CD4-positive, alpha-beta T cell treated with Interleukin-21 for 1 hour (primary cell): ENCODE measurements around the gene G6PC3.
"Not testable (repeated sequence)": the region's sequence is repeated elsewhere in the genome, so short reads cannot be mapped to it uniquely, and the experiment has no call there.

ENCODE experiments used
- DNase-seq: peaks from one replicate; pipeline ENCODE4 v3.0.0-alpha.2; 2020

The G6PC3 gene

DNA sequence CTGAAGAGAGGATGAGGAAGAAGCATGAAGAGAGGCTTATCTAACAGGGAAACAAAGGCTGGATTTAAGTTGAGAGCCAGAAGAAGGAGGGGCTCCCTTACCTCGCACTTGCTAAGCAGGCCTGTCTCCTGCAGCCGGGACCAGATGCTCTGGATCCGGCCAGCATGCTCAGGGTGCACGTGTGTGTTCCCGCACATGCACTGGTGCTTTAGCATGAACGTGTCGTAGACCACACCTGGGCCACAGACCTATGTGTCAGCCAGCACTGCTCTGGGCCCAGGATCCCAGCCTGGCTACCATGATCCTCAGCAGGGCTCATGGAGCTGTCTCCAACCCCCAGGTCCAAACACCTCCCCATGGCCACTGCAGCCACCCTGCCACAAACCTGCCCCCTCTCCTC, 14.4 kb downstream of the G6PC3 start:
- no peak for DNase-seq

DNA sequence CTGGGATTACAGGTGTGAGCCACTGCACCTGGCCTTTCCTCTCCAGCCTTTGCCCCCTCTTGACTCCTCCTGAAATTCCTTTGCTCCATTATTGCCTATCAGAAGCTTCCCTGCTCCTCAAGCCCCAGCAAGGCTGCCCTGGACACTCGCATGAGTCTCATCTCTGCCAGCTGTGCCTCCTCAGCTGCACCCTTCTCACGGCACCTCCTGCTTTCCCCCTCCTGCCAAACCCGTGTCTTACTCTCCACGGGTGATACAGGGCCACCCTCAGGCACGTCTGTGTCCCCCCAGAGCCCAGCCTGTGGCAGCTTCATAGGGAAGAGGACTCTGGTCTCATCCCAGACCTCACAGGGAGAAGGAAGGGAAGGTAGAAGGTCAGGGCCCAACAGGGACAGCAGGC, 15.4 kb downstream of the G6PC3 start:
- DNase-seq, result no peak

DNA sequence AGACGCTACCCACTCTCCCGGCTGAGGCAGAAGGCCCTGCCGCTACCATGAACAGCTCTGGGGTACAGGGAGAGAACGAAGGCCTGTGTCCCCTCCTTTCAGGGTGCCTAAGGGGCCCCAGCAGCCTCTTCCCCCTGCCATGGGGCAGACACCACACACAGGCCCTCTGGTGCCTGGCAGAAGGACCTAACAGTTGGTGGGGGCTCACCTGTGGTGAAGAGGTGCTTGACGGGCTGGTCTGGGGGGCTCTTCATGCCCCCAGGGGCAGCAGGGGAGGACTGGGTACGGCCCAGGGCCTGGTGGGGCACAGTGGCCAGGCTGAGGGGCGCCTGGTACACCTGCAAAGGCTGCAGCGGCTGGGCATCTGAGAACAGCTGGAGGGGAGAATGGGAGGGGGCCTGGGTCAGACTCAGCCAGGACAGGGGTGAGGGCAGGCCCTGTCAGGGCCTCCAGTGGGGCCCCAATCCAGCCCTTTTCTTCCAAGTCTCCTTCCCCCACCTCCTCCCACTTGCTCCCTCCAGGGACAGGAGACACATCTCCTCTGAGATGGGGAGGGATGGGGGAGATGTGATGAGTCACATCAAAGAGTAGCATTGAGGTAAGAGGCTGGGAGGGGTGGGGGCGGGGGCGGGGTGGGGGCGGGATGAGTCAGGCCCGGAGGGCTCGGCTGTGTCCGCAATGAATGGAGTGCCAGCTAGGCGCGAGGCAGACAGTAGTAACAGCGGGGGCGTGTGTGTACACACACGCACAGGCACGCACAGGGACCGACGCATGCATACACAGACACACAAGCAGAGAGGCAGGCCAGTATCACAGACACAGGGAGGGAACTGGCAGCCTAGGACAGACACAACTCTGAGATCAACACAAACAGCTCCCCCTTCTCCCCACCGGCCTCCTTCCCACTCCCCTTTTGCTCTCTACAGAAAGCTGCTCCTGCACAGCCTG, 16.1 kb downstream of the G6PC3 start:
- DNase-seq, result no peak

DNA sequence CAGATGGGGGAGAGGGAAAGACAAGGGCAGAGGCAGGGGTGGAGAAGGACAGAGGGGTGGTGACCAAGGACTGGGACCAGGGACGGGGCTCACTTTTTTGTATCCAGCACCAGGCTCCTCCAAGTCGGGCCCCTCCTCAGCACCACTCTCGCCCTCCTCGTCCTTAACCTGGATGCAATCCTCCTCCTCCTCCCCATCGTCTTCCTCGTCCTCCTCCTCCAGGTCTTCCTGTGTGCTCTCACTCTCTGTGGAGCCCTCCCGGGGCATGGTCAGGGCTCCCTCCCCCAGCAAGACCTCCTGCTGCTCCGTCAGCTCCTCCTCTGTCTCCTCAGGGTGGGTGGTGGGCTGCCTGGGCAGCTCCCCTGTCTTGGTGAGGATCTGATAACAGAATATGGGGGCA, 16.8 kb downstream of the G6PC3 start:
- DNase-seq, result no peak

DNA sequence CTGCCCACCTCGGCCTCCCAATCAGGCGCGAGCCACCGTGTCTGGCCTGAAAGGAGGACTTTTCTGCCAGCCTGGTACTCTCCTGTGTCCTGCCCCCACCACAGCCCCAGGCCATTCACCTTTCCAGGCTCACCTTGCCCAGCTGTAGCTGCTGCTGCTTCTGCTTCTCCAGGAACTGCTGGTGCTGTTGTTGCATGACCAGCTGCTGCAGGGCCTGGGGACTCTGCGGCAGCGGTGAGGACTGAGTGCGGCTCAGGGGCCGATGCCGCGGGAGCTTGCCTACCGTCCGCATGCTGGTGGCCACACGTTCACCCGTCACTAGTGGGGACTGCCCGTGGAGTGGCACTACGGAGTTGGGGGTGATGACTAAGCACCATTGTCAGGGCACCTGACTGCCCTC, 17.7 kb downstream of the G6PC3 start:
- DNase-seq, result no peak

DNA sequence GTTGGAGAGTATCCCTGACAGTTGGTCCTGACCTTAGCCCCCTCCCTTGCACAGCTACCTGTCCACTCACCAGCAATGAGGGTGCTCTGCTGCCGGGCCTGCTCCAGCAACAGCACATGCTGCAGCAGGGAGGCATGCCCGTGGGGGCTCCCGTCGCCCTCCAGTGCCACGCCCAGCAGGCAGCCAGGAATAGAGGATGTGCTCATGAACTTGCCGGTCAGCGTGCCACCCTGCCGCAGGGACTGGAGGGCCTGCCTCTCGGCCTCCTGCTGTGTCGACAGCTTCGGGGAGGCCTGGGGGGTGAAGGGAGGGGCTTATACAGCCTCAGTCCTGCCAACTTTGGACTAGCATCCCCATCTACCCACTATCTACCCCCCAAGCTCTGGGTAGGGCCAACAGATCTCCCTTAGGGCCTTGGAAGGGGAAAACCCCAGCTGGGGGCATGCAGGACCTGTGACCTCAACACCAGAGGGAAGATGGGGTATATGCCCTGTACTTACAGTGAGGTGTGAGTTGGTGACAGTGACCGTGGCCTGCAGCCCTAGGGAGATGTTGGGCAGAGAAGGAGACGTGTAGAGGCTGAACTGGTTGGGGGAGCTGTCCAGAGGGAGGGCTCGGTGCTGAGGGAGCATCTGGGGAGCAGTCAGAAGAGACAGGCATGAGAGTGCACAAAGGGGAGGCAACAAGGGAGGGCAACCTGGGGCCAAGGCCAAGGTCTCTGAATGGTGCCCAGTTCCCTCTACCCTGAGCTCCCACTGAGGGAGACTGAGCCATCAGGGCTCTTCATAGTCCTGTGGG, 20.9 kb downstream of the G6PC3 start:
- no peak for DNase-seq

DNA sequence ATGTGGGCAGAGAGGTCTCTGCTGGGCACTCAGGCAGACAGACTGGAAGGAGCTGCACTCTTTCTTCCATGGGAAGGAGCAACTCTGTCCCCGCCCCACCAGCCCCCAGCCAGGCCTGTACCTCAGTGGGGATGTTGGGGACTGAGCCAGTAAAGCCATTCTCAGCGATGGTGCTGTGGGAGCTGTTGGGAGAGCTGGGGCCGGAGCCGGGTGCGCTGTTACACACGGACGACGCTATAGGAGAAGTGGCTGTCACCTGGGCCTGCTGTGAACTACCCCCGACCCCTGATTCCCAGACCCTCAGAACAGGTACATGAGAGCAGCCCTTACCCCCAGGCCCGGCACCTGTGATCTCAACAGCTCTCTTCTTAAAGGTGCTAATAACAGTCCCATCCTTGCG, 21.5 kb downstream of the G6PC3 start:
- no peak for DNase-seq

DNA sequence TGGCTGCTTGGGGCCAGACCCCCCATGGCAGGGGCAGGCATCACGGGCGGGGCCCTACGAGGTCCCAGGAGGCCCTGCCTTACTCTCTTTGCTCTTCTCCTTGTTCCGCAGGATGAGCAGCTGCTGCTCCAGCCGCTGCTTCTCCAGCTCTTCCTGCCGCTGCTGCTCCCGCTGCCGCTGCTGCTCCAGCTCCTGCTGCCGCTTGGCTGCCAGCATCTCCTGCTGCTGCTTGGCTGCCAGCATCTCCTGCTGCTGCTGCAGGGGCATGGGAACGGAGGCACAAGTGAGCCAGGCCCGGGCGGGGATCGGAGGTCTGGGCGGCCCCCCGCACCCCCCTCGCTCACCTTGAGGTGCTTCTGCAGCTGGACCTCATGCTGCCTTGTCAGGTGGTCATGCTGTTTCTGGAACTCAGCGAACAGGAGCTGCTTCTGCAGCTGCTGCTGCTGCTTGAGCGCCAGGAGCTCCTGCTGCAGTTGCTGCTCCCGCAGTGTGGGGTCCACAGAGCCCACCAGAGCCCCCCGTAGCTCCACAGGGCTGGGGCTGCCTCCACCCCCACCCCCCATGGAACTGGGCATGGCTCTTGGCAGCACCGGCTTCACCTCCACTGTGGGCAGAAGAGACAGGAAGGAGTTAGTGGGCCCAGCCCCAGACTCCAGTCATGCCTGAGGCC, 22.8 kb downstream of the G6PC3 start:
- no peak for DNase-seq

DNA sequence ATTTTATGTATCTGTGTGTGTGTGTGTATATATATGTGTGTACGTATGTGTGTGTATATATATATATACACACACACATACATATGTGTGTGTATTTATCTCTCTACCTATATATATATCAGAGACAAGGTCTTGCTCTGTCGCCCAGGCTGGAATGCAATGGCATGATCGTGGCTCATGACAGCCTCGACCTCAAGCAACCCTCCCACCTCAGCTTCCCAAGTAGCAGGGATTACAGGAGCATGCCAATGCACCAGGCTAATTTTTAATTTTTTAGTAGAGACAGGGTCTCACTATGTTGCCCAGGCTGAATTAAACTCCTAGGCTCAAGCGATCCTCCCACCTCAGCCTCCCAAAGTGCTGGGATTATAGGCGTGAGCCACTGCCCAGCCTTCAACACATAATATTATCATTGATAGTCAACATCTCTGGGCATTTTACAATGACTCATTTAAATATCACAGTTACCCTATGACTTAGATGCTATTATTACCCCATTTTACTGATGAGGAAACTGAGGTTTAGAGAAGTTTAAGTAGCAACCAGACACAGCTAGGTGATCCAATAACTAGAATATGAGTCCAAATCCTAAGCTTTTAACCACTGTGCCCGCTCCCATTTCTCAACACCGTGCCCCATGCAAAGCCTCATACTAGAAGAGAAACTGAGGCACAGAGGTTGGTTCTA, 24.3 kb downstream of the G6PC3 start:
- no peak for DNase-seq

DNA sequence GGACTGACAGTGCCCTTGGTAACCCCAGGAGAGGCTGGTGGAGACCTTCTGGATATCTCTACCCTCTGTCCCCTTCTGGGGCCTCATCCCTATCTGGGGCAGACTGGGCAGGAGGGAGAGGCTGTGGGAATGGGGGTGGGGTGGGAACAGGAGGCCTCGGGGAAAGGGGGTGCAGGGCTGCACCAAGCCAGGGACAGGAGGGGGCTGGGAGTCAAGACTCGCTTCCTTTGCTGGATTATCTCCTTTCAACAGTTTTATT, 24.8 kb downstream of the G6PC3 start:
- DNase-seq, result no peak

DNA sequence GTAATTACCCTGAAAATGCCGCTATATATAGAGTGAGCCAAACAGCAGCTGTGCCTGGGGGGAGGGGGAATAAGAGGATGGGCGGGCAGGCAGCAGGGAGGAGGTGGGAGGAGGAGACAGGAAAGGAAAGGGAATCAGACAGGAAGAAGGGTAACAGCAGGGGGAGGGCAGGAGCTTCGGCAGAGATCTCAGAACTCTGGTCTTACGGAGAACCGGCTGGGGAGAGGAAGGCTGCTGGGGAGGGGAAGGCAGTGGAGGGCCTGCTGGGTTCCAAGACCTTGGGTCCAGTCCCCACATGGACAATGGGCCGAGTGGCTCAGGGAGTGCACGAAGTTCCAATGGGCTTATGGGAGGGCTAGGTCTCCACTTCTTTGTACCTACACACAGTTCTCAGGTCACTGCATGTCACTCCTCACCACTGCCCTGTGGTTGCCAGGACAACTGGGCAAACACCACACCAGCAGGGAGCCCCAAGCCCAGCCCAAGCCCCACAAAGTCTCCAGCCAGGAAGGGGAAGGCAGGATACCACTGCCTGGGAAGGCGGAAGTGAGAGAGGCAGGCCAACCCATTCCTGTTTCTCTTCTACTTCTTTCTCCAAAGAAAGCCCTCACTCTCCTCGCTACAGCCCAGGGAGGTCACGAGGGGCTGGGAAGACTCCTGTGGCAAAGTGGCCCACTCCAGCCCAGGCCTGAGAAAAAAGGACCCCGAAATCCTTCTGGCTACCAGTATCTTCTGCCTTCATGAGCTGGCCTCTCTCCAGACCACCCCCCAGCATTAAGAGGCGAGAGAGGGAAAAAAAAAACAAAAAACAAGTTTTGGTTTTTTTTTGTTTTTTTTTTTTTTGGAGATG, 25.3 kb downstream of the G6PC3 start:
- peak; percentile 27 for DNase-seq

DNA sequence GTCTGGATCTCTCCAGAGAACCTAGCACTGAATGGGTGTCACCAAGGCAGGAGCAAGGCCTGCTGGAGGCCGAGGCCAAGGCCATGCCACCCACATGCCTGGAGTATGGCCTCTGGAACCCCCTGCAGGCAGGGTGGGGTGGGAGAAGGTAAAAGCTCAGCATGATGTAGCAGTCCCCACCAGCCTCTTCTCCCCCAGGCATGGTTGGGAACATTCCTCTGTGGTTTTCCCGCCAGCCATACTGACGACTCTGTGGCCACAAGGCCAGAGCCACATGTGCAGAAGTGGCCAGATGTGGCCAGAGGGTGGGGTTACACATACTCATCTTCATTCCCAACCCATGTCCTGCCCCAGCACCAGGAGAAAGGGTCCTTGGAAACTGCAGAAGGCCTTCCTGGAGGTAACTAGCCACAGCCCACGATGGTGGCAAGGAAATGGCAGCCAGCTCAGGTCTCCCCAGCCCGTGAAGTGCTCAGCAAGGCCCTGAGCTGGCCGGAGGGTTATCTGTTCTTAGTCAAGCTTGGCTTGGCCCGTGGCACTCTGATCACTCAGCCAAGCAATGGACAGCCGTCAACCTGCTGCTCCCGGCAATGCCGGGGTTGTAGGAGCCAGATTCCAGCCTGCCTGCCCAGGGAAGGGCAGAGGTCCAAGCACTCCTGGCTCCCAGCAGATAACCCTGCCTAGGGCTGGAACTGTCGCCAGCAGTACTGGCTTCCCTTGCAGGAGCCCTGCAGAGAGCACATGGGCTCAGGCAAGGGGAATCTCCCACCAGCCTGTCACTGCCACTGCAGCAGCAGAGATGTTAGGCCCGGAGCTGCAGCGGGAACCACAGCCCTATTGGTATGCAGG, 26.8 kb downstream of the G6PC3 start:
- no peak for DNase-seq

DNA sequence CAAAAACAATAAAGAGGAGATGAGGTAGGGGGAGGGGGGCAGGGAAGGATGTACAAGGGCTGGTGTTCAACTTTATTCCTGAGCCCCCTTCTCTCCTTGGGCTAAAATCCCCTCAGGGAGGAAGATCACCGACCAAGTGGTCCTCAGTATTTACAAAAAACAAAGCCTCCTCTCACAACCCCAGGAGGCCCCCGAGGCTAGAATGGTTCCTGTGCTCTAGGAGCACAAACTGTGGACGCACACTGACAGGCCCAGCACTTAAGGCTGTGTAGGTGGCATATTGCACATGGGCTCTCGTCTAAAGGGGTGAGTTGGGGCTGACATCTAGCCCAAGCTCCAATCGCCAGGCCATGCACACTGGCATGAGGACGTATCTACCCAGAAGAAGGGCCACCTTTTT, 31.3 kb downstream of the G6PC3 start:
- DNase-seq, result not testable (repeated sequence)

DNA sequence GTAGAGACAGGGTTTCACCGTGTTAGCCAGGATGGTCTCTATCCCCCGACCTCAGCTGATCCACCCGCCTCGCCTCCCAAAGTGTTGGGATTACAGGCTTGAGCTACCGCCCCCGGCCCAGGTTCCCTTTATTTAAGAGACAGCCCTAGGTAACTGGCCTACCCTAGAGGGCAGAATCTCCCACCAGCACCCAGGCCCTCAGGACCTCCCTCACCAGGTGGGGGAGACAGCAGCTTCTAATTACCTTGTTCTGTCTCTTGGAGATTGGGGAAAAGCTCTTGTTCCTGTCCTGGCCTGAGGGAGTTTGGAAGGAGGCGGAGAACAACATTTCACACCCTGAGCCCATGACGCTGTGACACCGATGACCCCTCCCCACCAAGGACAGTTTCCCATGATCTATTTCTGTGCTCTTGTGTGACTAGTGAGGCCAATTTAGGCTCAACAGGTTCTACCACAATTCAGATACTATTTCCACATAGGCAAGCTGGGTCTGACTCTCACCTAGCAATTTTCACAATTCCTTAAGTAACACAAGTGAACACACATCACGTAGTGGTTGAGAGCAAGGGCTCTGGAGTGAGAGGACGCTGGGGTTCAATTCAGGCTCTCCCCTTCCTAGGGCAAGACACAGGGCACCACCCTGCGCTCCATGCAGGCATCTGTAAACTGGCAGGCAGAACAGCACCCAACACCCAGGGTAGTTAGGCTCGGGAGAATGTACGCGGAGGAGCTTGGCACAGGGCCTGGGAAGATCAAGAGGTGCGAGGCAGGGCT, 32.5 kb downstream of the G6PC3 start:
- DNase-seq, result no peak

DNA sequence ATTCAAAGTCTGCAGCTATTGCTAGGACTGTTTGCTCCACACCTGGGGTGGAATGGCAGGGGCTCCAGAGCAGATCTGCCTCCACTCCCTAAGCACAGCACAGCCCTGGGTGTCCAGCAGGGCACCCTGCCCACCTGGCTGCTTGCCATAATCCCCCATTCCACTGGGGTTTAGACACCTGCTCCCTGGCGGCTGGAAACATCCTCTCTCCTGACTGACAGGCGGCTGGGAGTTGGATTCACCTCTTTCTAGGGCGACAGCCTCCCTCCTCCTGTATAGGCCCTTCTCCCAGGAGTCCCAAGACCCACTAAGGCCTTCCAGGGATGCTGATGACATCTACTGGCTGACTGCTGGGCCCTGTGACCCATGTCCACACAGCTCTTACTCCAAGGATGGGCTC, 34.9 kb downstream of the G6PC3 start:
- DNase-seq, result no peak

DNA sequence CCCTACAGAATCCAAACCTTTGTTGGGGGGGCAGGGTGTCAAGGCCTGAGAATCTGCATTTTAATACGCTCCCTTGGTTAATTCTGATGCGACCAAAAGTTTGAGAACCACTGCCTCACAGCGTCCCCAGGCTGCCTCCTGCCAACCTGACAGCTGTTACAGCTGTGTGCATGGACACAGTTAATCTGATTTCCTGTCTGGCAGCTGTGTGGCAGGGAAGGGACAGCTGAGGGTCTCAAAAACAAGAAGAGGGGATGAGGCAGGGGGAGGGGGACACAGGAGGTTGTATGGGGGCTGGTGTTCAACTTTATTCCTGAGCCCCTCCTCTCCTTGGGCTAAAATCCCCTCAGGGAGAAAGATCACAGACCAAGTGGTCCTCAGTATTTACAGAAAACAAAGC, 35.4 kb downstream of the G6PC3 start:
- DNase-seq, result no peak

DNA sequence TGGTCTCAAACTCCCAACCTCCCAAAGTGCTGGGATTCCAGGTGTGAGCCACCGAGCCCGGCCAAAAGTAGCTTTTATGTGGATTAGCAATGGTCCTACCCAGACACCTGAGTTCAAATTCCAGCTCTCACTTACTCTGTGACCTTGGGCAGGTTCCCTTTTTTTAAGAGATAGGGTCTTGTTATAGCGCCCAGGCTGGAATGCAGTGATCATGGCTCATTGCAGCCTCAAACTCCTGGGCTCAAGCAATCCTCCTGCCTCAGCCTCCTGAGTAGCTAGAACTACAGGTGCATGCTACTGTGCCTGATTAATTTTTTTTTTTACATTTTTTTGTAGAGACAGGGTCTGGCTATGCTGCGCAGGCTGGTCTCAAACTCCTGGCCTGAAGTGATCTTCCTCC, 36.3 kb downstream of the G6PC3 start:
- no peak for DNase-seq

DNA sequence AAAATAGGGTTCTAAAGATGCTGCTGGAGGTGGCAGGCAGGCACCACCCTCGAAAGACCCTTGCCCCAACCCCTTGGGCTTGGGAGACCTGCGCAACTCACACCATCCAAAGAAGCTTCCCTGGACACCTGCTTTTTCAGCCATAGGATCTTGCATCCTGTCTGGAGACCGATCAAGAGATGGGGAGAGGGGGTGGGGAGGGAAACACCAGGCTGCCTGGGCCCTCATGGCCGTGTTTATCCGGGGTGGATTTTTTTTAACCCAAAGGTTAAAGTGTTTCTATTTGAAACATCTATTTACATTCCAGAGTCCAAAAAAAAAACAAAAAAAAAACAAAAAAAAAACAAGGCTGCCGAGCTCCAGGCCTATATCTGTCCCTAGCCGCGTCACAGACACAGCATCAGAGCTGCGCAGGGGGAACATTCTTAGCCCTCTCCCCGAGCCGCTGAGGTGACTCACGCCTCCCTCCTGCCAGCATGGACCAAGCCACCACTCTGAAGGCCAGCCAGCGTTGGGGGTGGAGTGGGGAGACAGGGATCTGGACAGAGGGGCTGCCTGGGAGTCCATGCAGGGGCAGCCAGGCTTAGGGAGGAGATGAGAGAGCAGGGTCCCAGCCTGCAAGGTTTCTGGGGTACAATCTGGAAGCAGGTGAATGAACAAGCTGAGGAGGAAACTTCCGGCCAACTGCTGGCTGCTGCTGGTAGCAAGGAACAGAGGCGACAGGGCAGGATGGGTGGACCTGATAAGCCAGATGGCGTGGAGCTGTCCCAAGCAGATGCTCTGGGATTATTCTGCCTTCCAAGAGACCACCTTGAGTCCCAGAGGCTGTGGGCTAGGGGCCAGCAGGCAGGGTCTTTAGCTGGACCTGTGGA, 38.1 kb downstream of the G6PC3 start:
- DNase-seq, result no peak

DNA sequence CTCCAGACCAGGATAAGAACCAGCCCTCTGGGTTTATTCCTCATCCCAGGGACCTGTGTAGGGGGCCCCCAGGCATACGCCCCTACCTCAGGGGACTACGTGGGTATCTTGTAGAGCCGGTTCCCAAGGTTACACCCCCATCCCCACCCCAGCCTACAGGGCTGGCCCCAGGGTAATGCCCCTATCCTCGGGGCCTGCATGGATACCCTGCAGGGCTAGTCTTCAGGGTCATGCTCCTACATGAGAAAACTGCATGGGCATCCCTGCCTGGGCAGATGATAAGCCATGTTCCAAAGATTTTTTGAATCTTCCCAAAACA, 38.7 kb downstream of the G6PC3 start:
- no peak for DNase-seq
